ENCODE data around the gene MACROD2. TPM values are rescaled to one million over a fixed set of nuclear protein-coding genes. Genes with fewer than 3 reads are reported as not detected.

The MACROD2 gene
- polyA plus RNA-seq, 1 donor from 2014 or later, result 23.2 TPM

DNA sequence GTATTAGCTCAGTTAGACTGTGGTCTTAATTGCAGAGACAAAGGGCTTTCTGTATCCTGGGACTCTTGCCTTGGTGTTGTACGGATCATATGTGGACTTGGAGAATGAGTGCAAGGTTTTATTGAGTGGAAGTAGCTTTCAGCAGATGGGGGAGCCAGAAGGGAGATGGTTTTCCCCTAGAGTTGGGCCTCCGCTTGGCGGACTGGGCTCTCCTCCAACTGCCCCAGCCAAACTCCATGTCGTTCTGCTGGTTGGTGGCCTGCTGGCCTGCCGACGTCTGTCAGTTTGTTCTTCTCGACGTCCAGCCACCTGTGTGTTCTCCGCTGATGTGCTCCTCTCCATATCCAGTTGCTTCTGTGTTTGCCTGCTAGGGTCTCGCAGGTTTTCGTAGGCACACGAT, 531.6 kb downstream of the MACROD2 start:
- Histone ChIP-seq H3K79me2 (replicated peaks; ENCODE audit: insufficient read depth, low read length) (no peaks in the 10 kb centered on the region), H3K4me3 (ENCODE audit: low read length) (no peak overlapping the region), H2AFZ (ENCODE audit: low read depth, low read length) (no peak overlapping the region), H3K9me3 (ENCODE audit: low read length) (no peaks in the 10 kb centered on the region), H4K20me1 (ENCODE audit: insufficient read depth) (no peaks in the 10 kb centered on the region), H3K9me2 (ENCODE audit: insufficient read depth, low read length) (no peaks in the 10 kb centered on the region), H3K9ac (ENCODE audit: low read length) (no peak overlapping the region), H3F3A (ENCODE audit: insufficient read depth, low read length, poor library complexity, severe bottlenecking) (no peaks in the 10 kb centered on the region), H3K4me2 (ENCODE audit: low read length) (no peak overlapping the region), H3K27ac (ENCODE audit: low read length) (no peak overlapping the region), H3K27me3 (ENCODE audit: insufficient read depth, low read depth, low read length) (no peaks in the 10 kb centered on the region), H3K36me3 (ENCODE audit: insufficient read depth, low read length) (no peaks in the 10 kb centered on the region)
- no peak for TF ChIP-seq MXI1 (conservative IDR thresholded peaks at IDR 0.05; ENCODE audit: poor library complexity, severe bottlenecking)
- no peak for TF ChIP-seq SMC3 (conservative IDR thresholded peaks at IDR 0.05; ENCODE audit: poor library complexity)
- TF ChIP-seq POLR2AphosphoS5 (IDR thresholded peaks at IDR 0.05), result no peak
- TF ChIP-seq TAF1 (IDR thresholded peaks at IDR 0.05; ENCODE audit: low read depth), result no peak
- no peak for TF ChIP-seq RAD21 (conservative IDR thresholded peaks at IDR 0.05)
- TF ChIP-seq, protein P1, sequence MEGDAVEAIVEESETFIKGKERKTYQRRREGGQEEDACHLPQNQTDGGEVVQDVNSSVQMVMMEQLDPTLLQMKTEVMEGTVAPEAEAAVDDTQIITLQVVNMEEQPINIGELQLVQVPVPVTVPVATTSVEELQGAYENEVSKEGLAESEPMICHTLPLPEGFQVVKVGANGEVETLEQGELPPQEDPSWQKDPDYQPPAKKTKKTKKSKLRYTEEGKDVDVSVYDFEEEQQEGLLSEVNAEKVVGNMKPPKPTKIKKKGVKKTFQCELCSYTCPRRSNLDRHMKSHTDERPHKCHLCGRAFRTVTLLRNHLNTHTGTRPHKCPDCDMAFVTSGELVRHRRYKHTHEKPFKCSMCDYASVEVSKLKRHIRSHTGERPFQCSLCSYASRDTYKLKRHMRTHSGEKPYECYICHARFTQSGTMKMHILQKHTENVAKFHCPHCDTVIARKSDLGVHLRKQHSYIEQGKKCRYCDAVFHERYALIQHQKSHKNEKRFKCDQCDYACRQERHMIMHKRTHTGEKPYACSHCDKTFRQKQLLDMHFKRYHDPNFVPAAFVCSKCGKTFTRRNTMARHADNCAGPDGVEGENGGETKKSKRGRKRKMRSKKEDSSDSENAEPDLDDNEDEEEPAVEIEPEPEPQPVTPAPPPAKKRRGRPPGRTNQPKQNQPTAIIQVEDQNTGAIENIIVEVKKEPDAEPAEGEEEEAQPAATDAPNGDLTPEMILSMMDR (IDR thresholded peaks at IDR 0.05; ENCODE audit: poor library complexity, severe bottlenecking), result no peak
- TF ChIP-seq EP300 (conservative IDR thresholded peaks at IDR 0.05; ENCODE audit: poor library complexity, severe bottlenecking), result no peak
- TF ChIP-seq, protein P2, sequence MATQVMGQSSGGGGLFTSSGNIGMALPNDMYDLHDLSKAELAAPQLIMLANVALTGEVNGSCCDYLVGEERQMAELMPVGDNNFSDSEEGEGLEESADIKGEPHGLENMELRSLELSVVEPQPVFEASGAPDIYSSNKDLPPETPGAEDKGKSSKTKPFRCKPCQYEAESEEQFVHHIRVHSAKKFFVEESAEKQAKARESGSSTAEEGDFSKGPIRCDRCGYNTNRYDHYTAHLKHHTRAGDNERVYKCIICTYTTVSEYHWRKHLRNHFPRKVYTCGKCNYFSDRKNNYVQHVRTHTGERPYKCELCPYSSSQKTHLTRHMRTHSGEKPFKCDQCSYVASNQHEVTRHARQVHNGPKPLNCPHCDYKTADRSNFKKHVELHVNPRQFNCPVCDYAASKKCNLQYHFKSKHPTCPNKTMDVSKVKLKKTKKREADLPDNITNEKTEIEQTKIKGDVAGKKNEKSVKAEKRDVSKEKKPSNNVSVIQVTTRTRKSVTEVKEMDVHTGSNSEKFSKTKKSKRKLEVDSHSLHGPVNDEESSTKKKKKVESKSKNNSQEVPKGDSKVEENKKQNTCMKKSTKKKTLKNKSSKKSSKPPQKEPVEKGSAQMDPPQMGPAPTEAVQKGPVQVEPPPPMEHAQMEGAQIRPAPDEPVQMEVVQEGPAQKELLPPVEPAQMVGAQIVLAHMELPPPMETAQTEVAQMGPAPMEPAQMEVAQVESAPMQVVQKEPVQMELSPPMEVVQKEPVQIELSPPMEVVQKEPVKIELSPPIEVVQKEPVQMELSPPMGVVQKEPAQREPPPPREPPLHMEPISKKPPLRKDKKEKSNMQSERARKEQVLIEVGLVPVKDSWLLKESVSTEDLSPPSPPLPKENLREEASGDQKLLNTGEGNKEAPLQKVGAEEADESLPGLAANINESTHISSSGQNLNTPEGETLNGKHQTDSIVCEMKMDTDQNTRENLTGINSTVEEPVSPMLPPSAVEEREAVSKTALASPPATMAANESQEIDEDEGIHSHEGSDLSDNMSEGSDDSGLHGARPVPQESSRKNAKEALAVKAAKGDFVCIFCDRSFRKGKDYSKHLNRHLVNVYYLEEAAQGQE (IDR thresholded peaks at IDR 0.05; ENCODE audit: borderline replicate concordance), result no peak
- TF ChIP-seq EZH2 (IDR thresholded peaks at IDR 0.05; ENCODE audit: borderline replicate concordance, insufficient read depth, low read length, poor library complexity, severe bottlenecking), result no peak

DNA sequence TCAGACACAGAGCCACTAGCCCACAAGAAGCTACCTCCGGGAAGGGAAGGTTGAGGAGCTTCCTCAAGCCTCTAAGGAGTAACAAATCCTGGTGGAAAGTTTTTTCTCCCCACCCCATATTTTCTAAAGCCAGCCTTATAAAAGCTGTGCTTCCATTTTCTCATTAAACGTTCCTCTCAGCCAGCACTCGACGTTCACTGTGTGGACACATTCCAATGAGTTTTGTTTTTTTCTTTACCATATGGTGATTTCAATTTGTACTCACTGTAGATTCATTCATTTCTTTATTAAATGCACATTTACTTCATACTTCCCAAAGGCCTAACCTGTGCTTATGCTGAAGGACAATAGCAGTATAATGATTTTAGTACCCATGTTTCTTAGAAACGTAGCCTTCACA, 536.5 kb downstream of the MACROD2 start:
- Histone ChIP-seq H3F3A (ENCODE audit: insufficient read depth, low read length, poor library complexity, severe bottlenecking) (no peaks in the 10 kb centered on the region), H3K36me3 (ENCODE audit: insufficient read depth, low read length) (no peaks in the 10 kb centered on the region), H3K9ac (ENCODE audit: low read length) (no peak overlapping the region), H3K27me3 (ENCODE audit: insufficient read depth, low read depth, low read length) (no peaks in the 10 kb centered on the region), H3K79me2 (replicated peaks; ENCODE audit: insufficient read depth, low read length) (no peaks in the 10 kb centered on the region), H3K4me2 (ENCODE audit: low read length) (no peak overlapping the region), H3K9me3 (ENCODE audit: low read length) (no peaks in the 10 kb centered on the region), H3K9me2 (ENCODE audit: insufficient read depth, low read length) (no peaks in the 10 kb centered on the region), H3K27ac (ENCODE audit: low read length) (no peak overlapping the region), H3K4me3 (ENCODE audit: low read length) (no peak overlapping the region), H2AFZ (ENCODE audit: low read depth, low read length) (no peak overlapping the region), H4K20me1 (ENCODE audit: insufficient read depth) (no peaks in the 10 kb centered on the region)
- no peak for TF ChIP-seq EP300 (conservative IDR thresholded peaks at IDR 0.05; ENCODE audit: poor library complexity, severe bottlenecking)
- TF ChIP-seq, protein P2 (IDR thresholded peaks at IDR 0.05; ENCODE audit: borderline replicate concordance), result no peak
- TF ChIP-seq MXI1 (conservative IDR thresholded peaks at IDR 0.05; ENCODE audit: poor library complexity, severe bottlenecking), result no peak
- TF ChIP-seq, protein P1 (IDR thresholded peaks at IDR 0.05; ENCODE audit: poor library complexity, severe bottlenecking), result no peak
- TF ChIP-seq EZH2 (IDR thresholded peaks at IDR 0.05; ENCODE audit: borderline replicate concordance, insufficient read depth, low read length, poor library complexity, severe bottlenecking), result no peak
- no peak for TF ChIP-seq TAF1 (IDR thresholded peaks at IDR 0.05; ENCODE audit: low read depth)
- TF ChIP-seq SMC3 (conservative IDR thresholded peaks at IDR 0.05; ENCODE audit: poor library complexity), result no peak
- no peak for TF ChIP-seq POLR2AphosphoS5 (IDR thresholded peaks at IDR 0.05)
- TF ChIP-seq RAD21 (conservative IDR thresholded peaks at IDR 0.05), result no peak
